NOMO-1 treated with dmso at 0.1 percent for 144 hours (cell line): ENCODE data around the gene TAMALIN.
A peak's percentile ranks its signal among the peaks of the same experiment; 100 is the strongest.

ENCODE experiments used
- DNase-seq: peaks from one replicate; lab custom pipeline; 2025; ENCODE audit not compliant: unreplicated experiment; lab: John Stamatoyannopoulos, UW

The TAMALIN gene

DNA sequence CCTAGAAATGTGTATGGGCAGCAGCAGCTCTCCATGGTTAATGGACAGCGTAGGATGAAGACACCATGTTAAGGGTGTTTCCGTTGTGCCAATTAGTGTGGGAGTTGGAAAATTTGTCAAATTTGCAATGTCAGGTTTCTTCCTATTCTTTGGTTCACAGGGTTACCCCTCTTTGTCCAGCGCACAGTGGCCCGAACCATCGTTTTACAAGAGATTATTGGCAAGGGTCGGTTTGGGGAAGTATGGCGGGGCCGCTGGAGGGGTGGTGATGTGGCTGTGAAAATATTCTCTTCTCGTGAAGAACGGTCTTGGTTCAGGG, 26.0 kb upstream of the TAMALIN start:
- DNase-seq, result no peak

DNA sequence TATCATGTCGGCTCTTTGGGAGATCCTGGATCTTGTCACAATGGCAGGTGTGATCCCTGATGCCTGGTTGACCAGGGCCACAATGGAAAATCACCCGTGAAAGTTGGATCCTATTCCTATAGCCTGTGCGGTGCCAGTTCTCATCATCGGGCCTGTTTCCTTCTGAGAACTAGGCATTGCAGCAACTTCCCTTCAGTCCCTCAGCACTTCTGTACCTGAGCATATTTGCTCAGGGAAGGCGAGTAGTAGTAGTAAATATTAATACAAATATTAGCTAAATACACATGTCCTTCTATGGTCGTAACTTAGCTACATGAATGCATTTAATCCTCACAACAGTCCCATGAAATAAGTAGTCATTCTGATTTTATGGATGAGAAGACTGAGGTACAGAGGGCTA, 22.1 kb upstream of the TAMALIN start:
- DNase-seq, result no peak

DNA sequence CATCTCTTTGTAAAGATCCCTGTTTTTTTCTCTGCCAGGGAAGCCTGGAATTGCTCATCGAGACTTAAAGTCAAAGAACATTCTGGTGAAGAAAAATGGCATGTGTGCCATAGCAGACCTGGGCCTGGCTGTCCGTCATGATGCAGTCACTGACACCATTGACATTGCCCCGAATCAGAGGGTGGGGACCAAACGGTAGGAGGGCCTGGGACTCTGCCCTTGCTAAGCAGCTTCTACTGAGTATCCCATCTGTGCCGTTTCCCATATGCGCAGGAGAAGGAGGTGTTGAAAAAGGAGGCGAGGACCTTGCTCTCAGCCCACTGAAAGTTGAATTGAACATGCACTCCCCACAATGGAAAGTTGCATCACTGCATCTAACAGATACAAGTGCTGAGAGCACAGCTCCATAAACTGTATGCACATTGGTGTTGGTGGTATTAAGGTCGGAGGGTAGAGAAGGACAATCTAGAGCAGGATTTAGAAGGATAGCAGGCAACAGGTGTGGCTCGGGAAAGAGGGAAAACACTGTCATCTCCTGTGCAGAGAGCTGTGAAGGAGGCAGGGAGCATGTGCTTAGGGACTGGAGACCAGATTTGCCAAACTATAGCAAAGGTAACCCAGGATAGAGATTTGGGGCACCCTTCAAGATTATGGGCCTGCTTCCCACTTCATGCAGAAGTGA, 21.5 kb upstream of the TAMALIN start:
- DNase-seq, result no peak

GRCh38 chr12:51986834-51987233, 19.9 kb upstream of the TAMALIN start:
- DNase-seq, result no peak

DNA sequence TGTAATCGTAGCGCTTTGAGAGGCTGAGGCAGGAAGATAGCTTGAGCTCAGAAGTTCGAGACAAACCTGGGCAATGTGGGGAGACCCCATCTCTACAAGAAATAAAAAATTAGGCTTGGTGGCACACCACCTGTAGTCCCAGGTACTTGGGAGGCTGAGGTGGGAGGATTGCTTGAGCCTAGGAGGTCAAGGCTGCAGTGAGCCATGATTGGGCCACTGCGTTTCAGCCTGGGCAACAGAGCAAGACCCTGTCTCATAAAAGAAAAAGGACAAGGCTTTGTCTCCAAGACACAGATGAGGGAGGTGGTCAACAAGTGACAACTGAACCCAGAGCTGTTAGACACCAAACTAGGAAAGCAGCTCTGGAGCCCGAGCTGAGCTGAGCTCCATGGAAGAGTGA, 14.5 kb upstream of the TAMALIN start:
- DNase-seq, result no peak

DNA sequence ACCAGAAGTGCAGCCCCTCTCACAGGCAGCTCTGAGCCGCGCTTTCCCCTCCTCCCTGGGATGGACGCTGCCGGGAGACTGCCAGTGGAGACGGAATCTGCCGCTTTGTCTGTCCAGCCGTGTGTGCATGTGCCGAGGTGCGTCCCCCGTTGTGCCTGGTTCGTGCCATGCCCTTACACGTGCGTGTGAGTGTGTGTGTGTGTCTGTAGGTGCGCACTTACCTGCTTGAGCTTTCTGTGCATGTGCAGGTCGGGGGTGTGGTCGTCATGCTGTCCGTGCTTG, 12.3 kb upstream of the TAMALIN start:
- no peak for DNase-seq

DNA sequence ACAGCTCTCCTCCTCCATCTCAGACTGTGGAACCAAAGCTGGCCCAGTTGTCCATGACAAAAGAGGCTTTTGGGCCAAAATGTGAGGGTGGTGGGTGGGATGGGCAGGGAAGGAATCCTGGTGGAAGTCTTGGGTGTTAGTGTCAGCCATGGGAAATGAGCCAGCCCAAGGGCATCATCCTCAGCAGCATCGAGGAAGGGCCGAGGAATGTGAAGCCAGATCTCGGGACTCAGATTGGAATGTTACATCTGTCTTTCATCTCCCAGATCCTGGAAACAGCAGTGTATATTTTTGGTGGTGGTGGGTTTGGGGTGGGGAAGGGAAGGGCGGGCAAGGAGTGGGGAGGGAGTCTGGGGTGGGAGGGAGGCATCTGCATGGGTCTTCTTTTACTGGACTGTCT, 11.8 kb upstream of the TAMALIN start:
- no peak for DNase-seq

GRCh38 chr12:51997136-51997535, 9.6 kb upstream of the TAMALIN start:
- no peak for DNase-seq

DNA sequence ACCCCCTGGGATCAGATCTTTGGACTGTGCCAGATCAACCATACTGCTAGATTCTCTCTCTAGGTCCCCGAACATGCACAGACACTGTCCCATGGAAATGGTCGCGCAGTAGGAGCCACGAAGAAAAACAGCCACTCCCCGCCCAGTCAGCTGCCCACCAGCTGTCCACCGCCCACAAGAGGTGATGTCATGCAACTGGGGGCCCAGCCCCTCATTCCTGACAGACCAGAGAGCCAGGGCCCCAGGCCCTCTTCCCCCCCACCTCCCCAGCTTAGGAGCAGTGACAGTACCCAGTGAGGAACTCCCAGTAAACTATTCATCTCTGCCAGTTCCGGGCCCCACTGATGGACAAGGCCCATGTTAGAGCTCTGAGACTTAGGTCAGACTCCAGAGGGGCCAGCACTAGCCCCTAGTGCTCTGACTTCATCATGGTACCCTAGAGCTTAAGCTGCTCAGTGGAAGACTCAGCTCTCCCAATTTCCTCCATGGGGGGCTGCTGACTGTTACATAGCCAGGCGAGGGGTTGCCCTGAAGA, 3.7 kb upstream of the TAMALIN start:
- DNase-seq, result no peak

DNA sequence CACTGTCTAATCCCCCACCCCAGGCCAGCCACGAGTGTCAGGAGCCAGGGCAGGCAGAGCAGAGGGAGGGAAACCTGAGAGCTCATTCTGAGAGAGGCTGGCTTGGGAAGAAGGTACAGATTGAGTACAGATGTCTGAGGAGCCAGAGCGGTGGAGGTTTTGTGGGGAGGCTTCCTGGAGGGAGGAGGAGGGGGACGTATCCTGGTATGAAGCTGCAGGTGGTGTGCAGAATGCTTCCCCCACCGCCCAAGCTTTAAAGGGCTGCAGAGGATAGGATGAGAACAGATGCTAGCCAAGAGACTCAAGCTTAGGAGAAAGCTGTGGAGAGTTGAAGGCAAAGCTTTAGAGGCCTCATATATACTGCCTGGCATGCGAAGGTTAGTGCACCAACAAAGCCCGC, 3.2 kb upstream of the TAMALIN start:
- no peak for DNase-seq

GRCh38 chr12:52004042-52004648, 2.6 kb upstream of the TAMALIN start:
- DNase-seq, result no peak

DNA sequence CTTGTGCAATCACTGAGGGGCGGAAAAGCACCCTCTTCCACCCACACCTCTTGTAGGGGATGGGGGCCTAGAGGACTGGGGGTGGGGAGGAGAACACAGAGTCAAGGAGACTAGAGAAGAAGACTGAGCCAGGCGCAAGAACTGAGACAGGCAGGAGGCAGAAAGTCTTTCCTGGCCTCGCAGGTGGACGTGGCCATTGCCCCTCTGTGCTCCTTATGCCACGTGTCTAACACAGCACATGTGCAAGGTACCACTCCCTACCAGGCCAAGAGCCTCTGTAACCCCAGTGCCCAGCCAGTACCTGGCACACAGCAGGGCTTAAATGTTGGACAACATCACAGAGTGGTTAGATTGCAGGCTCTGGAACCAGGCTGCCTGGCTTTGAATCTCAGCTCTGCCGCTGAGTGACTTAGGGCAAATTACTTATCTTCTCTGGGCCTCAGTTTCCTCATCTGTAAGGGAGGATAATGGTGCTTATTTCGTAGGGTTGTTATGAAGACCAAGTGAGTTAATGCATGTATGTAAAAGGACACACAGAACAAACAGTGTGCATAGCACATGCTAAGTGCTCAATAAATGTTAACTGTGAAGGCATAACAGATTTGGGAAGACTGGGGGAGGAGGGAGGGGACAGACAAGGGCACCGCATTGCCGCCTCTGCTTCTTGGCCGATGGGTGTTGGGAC, 1.4 kb upstream of the TAMALIN start:
- no peak for DNase-seq

- DNase-seq, result peak; percentile 83
Observed at GRCh38 chr12:52005903-52006703, 643 bp upstream of the TAMALIN start.

DNA sequence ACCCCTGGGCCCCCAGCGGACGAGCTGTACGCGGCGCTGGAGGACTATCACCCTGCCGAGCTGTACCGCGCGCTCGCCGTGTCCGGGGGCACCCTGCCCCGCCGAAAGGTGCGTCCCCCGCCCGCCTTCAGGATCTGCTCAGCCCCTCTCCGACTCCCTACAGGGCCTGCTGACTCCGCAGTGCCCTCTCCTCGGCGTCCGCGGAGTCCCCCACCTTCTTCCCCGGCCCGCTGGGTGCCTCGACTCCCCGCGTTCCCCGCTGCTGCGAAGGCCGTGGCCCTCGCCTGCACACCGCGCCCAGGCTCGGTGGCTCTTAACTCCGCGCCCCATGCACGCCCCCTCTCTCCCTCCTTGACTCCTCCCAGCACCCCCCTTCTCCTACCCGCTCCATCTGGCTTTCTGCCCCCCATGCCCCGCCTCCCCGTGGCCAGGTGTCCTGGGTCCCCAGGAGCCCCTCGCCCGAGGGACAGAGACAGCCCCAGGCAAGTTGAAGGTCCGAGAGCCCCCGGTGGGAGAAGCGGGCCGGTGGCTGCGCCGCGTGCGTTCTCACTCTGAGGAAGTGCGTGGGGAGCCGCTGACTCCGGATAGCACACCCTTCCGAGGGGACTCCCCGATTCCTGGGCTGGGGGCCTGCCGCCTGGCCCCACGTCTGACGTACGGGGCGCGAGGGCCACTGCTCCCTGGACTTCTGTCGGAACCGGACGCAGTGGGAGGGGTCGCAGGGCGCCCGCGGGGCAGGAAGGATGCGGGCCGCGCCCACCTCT, 594 bp downstream of the TAMALIN start:
- no peak for DNase-seq

DNA sequence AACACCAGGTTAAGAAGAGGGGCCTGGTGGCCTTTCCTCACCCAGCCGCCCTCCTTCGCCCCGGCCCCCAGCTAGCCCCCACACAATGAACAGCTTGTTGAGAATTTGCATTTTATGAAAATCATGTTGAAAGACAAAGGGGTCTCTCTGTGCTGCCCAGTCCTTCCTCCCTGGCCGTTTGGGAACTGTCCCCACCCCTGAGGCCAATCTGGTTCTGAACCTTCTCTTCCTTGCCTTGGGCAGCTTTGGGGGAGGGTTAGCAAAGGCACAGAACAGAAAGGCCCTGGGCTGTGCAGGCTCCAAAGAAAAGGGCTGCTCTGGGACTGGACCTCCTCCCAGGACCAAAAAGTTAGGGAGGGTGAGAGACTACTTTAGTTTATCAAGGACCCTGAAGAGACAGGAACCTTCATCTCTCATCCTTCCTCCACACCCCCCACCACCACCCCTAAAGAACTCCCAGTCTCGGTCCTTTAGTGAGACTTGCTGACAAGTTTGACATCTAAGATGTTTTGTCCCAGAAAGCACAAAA, 1.3 kb downstream of the TAMALIN start:
- no peak for DNase-seq

DNA sequence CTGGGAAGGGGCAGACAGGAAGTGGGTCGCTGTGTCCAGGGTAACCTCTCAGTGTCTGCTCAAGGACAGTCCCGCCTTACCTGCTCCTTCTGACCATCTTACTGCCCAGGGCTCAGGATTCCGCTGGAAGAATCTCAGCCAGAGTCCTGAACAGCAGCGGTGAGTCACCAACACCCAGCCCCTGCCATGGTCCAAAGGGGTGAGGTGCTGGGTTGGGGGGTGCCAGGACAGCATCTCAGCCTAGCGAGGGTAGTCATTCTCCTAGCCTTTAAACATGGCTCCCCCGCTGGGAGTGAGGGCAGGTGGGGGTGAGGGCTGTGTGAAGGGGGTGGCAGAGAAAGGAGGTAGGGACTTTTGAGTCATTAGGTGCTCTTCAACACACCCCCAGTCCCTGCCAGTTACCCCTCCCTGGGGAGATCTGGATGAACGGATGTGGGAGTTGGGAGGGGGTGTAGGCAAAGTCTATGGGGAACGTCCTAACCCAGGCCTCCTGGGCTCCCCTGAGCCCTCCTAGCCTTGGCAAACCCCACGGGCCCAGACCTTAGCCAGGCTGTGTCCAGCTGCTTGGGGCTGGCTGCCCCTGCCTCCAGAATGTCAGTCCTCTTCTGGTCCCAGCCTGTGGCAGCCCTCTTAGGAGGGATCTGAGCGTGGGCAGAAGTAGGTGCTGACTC, 2.5 kb downstream of the TAMALIN start:
- no peak for DNase-seq

GRCh38 chr12:52010152-52010622, 3.4 kb downstream of the TAMALIN start:
- no peak for DNase-seq

GRCh38 chr12:52010692-52011601, 4.2 kb downstream of the TAMALIN start:
- no peak for DNase-seq

- DNase-seq, result no peak
Observed at GRCh38 chr12:52011602-52012214, 5.0 kb downstream of the TAMALIN start.
